Peyer's patch (tissue), 4 donors: ENCODE results near the gene SLC20A1.

ENCODE experiments used
- POLR2A ChIP-seq, 2 donors: fragments of 450-650 bp; IDR thresholded peaks; one replicate each; pipeline ENCODE4 v1.5.1; 2017; ENCODE audit warnings: antibody characterized with exemption in 2 of 2, mild to moderate bottlenecking in 2 of 2, moderate library complexity in 2 of 2
- TF ChIP-seq, protein P1 (sequence below), 6 experiments: fragments of 450-650 bp in 4 of 6; fragments of 200-600 bp in 2 of 6; sonication (generic) in 1 of 6; IDR thresholded peaks; one replicate each; pipeline ENCODE4 v1.5.1; 2017 to 2019; ENCODE audit warnings: antibody characterized with exemption in 6 of 6, mild to moderate bottlenecking in 3 of 6, moderate library complexity in 1 of 6

DNA sequence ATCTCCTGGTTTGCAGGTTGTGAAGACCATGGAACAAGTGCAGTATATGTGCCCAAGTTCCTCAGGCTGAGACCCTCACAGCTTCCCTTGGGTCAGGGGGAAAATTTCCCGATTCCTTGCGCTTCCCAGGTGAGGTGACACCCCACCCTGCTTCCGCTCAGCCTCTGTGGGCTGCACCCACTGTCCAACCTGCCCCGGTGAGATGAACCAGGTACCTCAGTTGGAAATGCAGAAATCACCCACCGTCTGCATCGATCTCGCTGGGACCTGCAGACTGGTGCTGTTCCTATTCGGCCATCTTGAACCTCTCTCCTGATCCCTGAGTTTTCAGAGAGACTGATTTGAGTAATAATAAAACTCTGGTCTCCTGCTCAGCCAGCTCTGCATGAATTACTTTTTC, 30.7 kb upstream of the SLC20A1 start:
- TF ChIP-seq, protein P1, sequence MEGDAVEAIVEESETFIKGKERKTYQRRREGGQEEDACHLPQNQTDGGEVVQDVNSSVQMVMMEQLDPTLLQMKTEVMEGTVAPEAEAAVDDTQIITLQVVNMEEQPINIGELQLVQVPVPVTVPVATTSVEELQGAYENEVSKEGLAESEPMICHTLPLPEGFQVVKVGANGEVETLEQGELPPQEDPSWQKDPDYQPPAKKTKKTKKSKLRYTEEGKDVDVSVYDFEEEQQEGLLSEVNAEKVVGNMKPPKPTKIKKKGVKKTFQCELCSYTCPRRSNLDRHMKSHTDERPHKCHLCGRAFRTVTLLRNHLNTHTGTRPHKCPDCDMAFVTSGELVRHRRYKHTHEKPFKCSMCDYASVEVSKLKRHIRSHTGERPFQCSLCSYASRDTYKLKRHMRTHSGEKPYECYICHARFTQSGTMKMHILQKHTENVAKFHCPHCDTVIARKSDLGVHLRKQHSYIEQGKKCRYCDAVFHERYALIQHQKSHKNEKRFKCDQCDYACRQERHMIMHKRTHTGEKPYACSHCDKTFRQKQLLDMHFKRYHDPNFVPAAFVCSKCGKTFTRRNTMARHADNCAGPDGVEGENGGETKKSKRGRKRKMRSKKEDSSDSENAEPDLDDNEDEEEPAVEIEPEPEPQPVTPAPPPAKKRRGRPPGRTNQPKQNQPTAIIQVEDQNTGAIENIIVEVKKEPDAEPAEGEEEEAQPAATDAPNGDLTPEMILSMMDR (IDR thresholded peaks at IDR 0.05) = no peak
- TF ChIP-seq POLR2A (IDR thresholded peaks at IDR 0.05) = no peak
